Measurements from ENCODE around the gene THTPA. TPM values are rescaled to one million over a fixed set of nuclear protein-coding genes. Genes with fewer than 3 reads are reported as not detected.
A peak's percentile ranks its signal among the peaks of the same experiment; 100 is the strongest.

THTPA gene
- total and polyA plus RNA-seq, 2 of the 13 experiments (the other 11 are each of a cell fraction or from before 2014, with no cell fraction given) = 7.4 to 8.7 TPM

DNA sequence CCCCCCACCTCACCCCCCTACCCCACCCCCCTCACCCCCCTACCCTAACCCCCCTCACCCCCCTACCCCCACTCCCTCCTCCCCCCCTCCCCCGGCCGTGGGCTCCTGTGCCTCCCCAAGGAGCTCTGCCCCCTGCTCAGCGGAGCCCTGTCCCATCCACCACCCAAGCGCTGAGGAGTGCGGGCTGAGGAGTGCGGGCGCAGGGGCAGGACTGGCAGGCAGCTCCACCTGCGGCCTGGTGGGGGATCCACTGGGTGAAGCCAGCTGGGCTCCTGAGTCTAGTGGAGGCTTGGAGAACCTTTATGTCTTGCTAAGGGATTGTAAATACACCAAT, 24.8 kb downstream of the THTPA start (continued):
- TF ChIP-seq, protein P1, sequence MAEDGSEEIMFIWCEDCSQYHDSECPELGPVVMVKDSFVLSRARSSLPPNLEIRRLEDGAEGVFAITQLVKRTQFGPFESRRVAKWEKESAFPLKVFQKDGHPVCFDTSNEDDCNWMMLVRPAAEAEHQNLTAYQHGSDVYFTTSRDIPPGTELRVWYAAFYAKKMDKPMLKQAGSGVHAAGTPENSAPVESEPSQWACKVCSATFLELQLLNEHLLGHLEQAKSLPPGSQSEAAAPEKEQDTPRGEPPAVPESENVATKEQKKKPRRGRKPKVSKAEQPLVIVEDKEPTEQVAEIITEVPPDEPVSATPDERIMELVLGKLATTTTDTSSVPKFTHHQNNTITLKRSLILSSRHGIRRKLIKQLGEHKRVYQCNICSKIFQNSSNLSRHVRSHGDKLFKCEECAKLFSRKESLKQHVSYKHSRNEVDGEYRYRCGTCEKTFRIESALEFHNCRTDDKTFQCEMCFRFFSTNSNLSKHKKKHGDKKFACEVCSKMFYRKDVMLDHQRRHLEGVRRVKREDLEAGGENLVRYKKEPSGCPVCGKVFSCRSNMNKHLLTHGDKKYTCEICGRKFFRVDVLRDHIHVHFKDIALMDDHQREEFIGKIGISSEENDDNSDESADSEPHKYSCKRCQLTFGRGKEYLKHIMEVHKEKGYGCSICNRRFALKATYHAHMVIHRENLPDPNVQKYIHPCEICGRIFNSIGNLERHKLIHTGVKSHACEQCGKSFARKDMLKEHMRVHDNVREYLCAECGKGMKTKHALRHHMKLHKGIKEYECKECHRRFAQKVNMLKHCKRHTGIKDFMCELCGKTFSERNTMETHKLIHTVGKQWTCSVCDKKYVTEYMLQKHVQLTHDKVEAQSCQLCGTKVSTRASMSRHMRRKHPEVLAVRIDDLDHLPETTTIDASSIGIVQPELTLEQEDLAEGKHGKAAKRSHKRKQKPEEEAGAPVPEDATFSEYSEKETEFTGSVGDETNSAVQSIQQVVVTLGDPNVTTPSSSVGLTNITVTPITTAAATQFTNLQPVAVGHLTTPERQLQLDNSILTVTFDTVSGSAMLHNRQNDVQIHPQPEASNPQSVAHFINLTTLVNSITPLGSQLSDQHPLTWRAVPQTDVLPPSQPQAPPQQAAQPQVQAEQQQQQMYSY (CRISPR knock-in tag; IDR thresholded peaks at IDR 0.05) = no peak
- TF ChIP-seq, protein P2, sequence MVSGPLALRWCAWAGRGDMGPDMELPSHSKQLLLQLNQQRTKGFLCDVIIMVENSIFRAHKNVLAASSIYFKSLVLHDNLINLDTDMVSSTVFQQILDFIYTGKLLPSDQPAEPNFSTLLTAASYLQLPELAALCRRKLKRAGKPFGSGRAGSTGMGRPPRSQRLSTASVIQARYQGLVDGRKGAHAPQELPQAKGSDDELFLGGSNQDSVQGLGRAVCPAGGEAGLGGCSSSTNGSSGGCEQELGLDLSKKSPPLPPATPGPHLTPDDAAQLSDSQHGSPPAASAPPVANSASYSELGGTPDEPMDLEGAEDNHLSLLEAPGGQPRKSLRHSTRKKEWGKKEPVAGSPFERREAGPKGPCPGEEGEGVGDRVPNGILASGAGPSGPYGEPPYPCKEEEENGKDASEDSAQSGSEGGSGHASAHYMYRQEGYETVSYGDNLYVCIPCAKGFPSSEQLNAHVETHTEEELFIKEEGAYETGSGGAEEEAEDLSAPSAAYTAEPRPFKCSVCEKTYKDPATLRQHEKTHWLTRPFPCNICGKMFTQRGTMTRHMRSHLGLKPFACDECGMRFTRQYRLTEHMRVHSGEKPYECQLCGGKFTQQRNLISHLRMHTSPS (CRISPR knock-in tag; IDR thresholded peaks at IDR 0.05; ENCODE audit: low read depth) = no peak
- no peak for TF ChIP-seq ZNF558 (CRISPR knock-in tag; IDR thresholded peaks at IDR 0.05; ENCODE audit: borderline replicate concordance)
- TF ChIP-seq, protein P3, sequence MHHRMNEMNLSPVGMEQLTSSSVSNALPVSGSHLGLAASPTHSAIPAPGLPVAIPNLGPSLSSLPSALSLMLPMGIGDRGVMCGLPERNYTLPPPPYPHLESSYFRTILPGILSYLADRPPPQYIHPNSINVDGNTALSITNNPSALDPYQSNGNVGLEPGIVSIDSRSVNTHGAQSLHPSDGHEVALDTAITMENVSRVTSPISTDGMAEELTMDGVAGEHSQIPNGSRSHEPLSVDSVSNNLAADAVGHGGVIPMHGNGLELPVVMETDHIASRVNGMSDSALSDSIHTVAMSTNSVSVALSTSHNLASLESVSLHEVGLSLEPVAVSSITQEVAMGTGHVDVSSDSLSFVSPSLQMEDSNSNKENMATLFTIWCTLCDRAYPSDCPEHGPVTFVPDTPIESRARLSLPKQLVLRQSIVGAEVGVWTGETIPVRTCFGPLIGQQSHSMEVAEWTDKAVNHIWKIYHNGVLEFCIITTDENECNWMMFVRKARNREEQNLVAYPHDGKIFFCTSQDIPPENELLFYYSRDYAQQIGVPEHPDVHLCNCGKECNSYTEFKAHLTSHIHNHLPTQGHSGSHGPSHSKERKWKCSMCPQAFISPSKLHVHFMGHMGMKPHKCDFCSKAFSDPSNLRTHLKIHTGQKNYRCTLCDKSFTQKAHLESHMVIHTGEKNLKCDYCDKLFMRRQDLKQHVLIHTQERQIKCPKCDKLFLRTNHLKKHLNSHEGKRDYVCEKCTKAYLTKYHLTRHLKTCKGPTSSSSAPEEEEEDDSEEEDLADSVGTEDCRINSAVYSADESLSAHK (CRISPR knock-in tag; IDR thresholded peaks at IDR 0.05; ENCODE audit: borderline replicate concordance) = no peak
- no peak for TF ChIP-seq ZMYM3 (CRISPR knock-in tag; IDR thresholded peaks at IDR 0.05)
- TF ChIP-seq, protein P4, sequence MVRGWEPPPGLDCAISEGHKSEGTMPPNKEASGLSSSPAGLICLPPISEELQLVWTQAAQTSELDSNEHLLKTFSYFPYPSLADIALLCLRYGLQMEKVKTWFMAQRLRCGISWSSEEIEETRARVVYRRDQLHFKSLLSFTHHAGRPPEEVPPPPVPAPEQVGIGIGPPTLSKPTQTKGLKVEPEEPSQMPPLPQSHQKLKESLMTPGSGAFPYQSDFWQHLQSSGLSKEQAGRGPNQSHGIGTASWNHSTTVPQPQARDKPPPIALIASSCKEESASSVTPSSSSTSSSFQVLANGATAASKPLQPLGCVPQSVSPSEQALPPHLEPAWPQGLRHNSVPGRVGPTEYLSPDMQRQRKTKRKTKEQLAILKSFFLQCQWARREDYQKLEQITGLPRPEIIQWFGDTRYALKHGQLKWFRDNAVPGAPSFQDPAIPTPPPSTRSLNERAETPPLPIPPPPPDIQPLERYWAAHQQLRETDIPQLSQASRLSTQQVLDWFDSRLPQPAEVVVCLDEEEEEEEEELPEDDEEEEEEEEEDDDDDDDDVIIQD (CRISPR knock-in tag; IDR thresholded peaks at IDR 0.05; ENCODE audit: low read depth) = peak; percentile 36; the same call in 1 of the 2 replicates
- no peak for TF ChIP-seq RNF2 (conservative IDR thresholded peaks at IDR 0.05; ENCODE audit: low read depth)
- TF ChIP-seq, protein P5, sequence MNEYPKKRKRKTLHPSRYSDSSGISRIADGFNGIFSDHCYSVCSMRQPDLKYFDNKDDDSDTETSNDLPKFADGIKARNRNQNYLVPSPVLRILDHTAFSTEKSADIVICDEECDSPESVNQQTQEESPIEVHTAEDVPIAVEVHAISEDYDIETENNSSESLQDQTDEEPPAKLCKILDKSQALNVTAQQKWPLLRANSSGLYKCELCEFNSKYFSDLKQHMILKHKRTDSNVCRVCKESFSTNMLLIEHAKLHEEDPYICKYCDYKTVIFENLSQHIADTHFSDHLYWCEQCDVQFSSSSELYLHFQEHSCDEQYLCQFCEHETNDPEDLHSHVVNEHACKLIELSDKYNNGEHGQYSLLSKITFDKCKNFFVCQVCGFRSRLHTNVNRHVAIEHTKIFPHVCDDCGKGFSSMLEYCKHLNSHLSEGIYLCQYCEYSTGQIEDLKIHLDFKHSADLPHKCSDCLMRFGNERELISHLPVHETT (CRISPR knock-in tag; conservative IDR thresholded peaks at IDR 0.05) = no peak
- TF ChIP-seq ZNF891 (CRISPR knock-in tag; IDR thresholded peaks at IDR 0.05) = no peak
- TF ChIP-seq, protein P6, sequence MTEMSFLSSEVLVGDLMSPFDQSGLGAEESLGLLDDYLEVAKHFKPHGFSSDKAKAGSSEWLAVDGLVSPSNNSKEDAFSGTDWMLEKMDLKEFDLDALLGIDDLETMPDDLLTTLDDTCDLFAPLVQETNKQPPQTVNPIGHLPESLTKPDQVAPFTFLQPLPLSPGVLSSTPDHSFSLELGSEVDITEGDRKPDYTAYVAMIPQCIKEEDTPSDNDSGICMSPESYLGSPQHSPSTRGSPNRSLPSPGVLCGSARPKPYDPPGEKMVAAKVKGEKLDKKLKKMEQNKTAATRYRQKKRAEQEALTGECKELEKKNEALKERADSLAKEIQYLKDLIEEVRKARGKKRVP (CRISPR knock-in tag; IDR thresholded peaks at IDR 0.05) = 0 out of 4 replicates have a peak, but pooled peaks of 1 of the 2 experiments have one; percentile 44
- TF ChIP-seq, protein P7, sequence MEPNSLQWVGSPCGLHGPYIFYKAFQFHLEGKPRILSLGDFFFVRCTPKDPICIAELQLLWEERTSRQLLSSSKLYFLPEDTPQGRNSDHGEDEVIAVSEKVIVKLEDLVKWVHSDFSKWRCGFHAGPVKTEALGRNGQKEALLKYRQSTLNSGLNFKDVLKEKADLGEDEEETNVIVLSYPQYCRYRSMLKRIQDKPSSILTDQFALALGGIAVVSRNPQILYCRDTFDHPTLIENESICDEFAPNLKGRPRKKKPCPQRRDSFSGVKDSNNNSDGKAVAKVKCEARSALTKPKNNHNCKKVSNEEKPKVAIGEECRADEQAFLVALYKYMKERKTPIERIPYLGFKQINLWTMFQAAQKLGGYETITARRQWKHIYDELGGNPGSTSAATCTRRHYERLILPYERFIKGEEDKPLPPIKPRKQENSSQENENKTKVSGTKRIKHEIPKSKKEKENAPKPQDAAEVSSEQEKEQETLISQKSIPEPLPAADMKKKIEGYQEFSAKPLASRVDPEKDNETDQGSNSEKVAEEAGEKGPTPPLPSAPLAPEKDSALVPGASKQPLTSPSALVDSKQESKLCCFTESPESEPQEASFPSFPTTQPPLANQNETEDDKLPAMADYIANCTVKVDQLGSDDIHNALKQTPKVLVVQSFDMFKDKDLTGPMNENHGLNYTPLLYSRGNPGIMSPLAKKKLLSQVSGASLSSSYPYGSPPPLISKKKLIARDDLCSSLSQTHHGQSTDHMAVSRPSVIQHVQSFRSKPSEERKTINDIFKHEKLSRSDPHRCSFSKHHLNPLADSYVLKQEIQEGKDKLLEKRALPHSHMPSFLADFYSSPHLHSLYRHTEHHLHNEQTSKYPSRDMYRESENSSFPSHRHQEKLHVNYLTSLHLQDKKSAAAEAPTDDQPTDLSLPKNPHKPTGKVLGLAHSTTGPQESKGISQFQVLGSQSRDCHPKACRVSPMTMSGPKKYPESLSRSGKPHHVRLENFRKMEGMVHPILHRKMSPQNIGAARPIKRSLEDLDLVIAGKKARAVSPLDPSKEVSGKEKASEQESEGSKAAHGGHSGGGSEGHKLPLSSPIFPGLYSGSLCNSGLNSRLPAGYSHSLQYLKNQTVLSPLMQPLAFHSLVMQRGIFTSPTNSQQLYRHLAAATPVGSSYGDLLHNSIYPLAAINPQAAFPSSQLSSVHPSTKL (CRISPR knock-in tag; IDR thresholded peaks at IDR 0.05) = no peak
- TF ChIP-seq ISX (CRISPR knock-in tag; conservative IDR thresholded peaks at IDR 0.05) = no peak

Data from HepG2 (cell line).